Daoy (cell line): ENCODE results near the gene METTL9. TPM values are rescaled to one million over a fixed set of nuclear protein-coding genes. Genes with fewer than 3 reads are reported as not detected.
"Not testable (repeated sequence)": the region's sequence is repeated elsewhere in the genome, so short reads cannot be mapped to it uniquely, and the experiment has no call there.

Experiments
- DNase-seq: peaks from one replicate; pipeline ENCODE4 v3.0.0-alpha.2; 2015; ENCODE audit warnings: low read depth
- total RNA-seq: library from RNA; depleted of rRNA; stranded (reverse); fragments of >200 nt; shearing (Covaris generic); gene quantifications from 2 replicates; pipeline ENCODE4 v1.2.3, GENCODE V29; 2014

METTL9 gene
- total RNA-seq, 1 experiment from 2014 or later: 146 TPM

DNA sequence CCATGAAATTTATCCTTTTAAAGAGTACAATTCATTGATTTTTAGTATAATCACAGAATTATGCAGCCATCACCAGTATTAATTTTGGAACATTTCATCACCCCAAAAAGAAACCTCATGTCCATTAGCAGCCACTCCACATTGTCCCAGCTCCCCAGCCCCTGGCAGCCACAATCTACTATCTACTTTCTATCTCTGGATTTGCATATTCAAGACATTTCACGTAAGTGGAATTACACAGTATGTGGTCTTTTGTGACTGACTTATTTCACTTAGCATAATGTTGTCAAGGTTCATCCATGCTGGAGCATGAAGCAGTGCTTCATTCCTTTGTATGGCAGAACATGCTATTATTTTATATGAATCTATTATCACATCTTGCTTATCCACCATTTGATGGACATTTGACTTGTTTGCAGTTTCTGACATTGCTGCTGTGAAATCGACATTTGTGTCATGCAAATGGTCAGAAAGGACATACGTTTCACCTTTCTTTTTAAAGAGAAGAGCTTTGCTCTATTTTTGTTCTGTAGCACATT is 10.7 kb downstream of the METTL9 start:
- DNase-seq: no peak

- DNase-seq: no peak
These were observed 11.4 kb downstream of the METTL9 start for GRCh38 chr16:21610766-21611165.

DNA sequence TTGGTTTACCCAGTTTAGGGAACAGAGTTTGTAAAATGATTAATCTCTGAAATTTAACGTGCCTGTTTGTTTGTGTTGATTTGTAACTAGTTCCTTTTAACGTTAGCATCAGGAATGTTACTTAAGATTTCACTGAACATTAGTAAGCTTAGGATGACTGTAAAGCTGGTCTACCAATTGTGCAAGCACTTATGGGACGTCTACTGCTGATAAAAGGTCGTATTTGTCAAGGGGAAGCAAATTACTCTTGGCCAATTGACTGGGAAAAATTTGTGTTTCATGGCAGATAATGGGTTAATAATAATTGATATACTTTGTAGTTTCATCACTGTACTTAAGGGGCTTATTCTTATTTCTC is 11.8 kb downstream of the METTL9 start:
- DNase-seq: no peak

GRCh38 chr16:21611556-21612384 is 12.4 kb downstream of the METTL9 start:
- no peak for DNase-seq

DNA sequence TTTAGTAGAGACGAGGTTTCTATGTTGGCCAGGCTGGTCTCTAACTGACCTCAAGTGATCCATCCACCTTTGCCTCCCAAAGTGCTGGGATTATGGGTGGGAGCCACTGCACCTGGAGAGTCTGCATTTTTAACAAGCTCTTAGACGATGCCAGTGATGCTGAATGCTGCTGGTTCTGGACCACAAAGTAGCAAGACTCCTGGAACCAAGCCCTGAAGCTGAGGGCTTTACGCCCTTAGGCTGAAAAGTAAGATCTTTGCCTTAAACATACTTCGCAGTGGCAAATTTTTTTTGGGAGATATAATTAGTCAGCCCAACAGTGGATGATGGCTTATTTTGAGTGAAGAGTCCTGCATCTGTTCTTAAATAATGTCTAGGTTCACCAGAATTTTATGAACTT is 14.0 kb downstream of the METTL9 start:
- no peak for DNase-seq

DNA sequence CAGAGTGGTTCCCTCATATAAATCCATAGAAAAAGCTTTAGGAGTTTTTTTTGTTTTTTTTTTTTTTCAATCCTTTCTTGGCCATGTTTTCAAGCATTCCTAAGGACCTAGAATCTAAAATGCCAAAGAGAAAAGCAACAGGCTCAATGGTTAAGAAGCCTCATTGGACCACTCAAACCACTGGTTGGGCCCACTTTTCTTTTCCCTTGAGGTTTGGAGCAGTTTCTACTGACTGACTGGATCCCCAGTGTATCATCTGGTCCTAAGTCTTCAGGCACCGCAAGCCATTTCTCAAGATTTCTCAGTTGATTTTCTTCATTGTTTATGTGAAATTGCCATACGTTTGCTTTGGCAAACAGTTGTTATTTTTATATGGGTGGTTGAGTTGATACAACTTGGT is 14.4 kb downstream of the METTL9 start:
- no peak for DNase-seq

DNA sequence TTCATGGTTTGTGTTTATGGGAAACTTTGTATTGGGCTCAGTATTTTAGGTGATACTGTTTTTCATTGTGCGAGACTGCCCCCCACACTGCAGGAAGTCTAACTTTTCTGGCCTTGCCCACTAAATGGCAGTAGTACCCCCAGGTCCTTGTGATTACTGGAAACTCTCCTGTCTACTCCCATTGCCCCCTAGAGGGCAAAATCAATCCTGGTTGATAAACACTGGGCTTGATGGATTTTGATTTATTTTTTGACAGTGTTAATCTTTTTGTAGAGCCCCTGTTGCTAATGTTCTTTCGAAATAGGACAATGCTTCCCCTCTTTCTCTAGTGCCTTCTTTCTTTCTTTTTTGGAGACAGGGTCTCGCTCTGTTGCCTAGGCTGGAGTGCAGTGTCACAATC is 15.5 kb downstream of the METTL9 start:
- no peak for DNase-seq

- DNase-seq: no peak
These were observed 18.2 kb downstream of the METTL9 start for GRCh38 chr16:21617607-21618006.

DNA sequence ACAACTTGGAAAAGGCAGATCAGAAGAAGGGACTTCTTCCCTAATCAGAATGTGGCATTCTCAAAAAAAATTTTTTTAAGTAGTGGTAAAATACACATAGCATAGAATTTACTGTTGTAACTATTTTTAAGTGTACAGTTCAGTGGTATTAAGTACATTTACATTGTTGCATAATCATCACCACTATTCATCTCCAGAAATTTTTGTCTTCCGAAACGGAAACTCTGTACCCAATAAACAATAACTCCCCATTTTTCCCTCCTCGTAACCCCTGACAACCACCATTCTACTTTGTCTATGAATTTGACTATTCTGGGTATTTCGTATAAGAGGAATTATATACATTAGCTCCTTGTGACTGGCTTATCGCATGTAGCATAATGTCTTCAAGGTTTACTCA is 18.9 kb downstream of the METTL9 start:
- no peak for DNase-seq

GRCh38 chr16:21619765-21620425 is 20.5 kb downstream of the METTL9 start:
- no peak for DNase-seq

DNA sequence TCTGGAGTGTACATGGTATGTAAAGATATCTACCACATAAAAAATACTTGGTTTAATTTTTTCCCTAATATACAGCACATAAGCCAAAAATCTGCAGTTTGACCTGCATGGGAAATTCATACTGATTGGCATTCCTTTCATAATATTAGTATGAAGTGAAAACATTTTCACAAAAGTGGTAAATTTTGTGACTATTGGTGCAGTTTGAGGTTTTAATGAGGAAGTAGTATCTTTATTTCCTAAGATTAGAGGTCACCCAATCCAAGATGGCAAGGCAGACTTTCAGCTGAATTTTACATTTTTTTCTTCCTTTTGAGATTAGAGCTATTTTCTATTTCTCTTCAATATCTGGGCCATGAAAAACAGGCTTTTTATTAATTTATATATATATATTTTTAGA is 21.2 kb downstream of the METTL9 start:
- no peak for DNase-seq

DNA sequence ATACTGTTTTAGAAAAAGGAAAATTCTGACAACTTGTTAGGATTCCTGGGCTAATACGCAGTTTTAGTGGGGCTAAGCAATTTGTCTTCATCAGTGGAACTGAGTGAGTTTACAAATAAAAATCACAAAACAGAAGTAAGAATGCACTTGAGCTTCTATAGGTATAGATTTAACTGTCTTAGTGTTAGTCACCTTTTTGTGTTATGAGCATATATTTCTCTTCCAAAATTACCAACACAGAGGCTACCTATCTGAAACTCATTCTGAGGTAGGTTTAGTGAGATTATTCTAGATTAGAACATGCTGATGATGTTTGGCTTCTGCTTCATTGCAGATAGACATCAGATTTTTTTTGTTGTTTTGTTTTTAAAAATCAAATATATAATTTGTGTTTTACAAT is 23.2 kb downstream of the METTL9 start:
- DNase-seq: no peak

GRCh38 chr16:21625026-21625425 is 25.6 kb downstream of the METTL9 start:
- no peak for DNase-seq

- DNase-seq: peak; percentile 56
These were observed 27.4 kb downstream of the METTL9 start for GRCh38 chr16:21626659-21627277.

- no peak for DNase-seq
These were observed 28.8 kb downstream of the METTL9 start for GRCh38 chr16:21628121-21628726.

DNA sequence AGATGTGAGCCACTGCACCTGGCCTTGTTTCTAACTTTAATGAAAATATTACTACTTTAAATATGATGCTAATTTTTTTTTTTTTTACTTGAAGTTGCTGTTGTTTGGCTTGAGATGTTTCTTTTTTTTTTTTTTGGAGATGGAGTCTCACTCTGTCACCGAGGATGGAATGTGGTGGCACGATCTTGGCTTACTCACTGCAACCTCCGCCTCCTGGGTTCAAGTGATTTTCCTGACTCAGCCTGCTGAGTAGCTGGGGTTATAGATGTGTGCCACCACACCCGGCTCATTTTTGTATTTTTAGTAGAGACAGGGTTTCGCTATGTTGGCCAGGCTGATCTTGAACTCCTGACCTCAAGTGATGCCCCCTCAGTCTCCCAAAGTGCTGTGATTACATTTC is 29.4 kb downstream of the METTL9 start:
- no peak for DNase-seq

- not testable (repeated sequence) for DNase-seq
These were observed 30.5 kb downstream of the METTL9 start for GRCh38 chr16:21629616-21630539.

- DNase-seq: not testable (repeated sequence)
These were observed 31.5 kb downstream of the METTL9 start for GRCh38 chr16:21630866-21631265.

DNA sequence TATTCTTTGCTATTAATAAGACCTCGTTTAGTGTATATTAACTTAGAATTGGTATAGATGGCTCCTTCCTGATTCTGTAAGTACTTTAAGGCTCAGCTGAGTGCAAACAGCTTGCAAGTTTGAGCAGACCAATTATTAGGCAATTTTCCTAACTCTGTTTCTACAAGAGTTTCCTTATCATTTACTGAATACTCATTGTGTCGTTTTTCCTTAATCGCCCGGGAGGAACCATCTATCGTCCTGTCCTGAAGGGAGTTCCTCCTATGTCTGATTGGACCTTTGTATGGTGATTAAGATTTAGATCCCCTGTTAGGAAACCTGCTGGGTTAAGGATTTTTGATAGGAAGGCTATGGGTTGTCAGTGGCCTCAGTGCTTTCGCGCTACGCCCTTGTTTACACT is 32.0 kb downstream of the METTL9 start:
- DNase-seq: not testable (repeated sequence)

GRCh38 chr16:21631951-21632575 is 32.7 kb downstream of the METTL9 start:
- not testable (repeated sequence) for DNase-seq

- DNase-seq: no peak
These were observed 34.8 kb downstream of the METTL9 start for GRCh38 chr16:21634216-21634615.
